GM12878 (cell line): ENCODE results near the gene MYO15A. TPM values are rescaled to one million over a fixed set of nuclear protein-coding genes. Genes with fewer than 3 reads are reported as not detected.

ENCODE experiments used
- CBX5 ChIP-seq: sonication (generic); IDR thresholded peaks from 2 replicates; pipeline ENCODE4 v1.6.1; 2016; ENCODE audit warnings: low read depth, moderate library complexity, mild to moderate bottlenecking, inconsistent platforms
- CEBPZ ChIP-seq: fragments of 150-350 bp; IDR thresholded peaks from 2 replicates; pipeline ENCODE4 v1.6.1; 2016; ENCODE audit warnings: low read depth, low read length
- CHD1 ChIP-seq: IDR thresholded peaks from 2 replicates; pipeline ENCODE4 v1.6.1; 2012; ENCODE audit warnings: low read depth, low read length, improper control_type of control experiment
- CTCF ChIP-seq, 3 experiments: IDR thresholded peaks in 2 of 3; conservative IDR thresholded peaks in 1 of 3; 2 replicates each; pipeline ENCODE4 v1.5.1; 2011; ENCODE audit warnings: low read depth in 3 of 3, low read length in 3 of 3, mild to moderate bottlenecking in 3 of 3, control low read depth in 2 of 3, moderate library complexity in 2 of 3, inconsistent platforms in 1 of 3, mixed read lengths in 1 of 3; ENCODE audit not compliant: control insufficient read depth in 2 of 3, insufficient read depth in 1 of 3; ENCODE audit errors: extremely low read depth in 1 of 3
- FOXK2 ChIP-seq: fragments of 450-650 bp; IDR thresholded peaks from 2 replicates; pipeline ENCODE4 v1.6.1; 2017; ENCODE audit warnings: mild to moderate bottlenecking, moderate library complexity
- MTA3 ChIP-seq: IDR thresholded peaks from 2 replicates; pipeline ENCODE4 v1.6.1; 2012; ENCODE audit warnings: low read length, inconsistent platforms, borderline replicate concordance
- MYB ChIP-seq: fragments of 150-350 bp; IDR thresholded peaks from 2 replicates; pipeline ENCODE4 v1.6.1; 2014; ENCODE audit warnings: mild to moderate bottlenecking, low read depth, low read length, borderline replicate concordance
- NFXL1 ChIP-seq: fragments of 450-650 bp; IDR thresholded peaks from 2 replicates; pipeline ENCODE4 v1.6.1; 2017; ENCODE audit warnings: antibody characterized with exemption, mild to moderate bottlenecking, borderline replicate concordance
- PKNOX1 ChIP-seq: fragments of 450-650 bp; IDR thresholded peaks from 2 replicates; pipeline ENCODE4 v1.6.1; 2016; ENCODE audit warnings: mild to moderate bottlenecking
- POLR2AphosphoS5 ChIP-seq: IDR thresholded peaks from 2 replicates; pipeline ENCODE4 v1.6.1; 2011; ENCODE audit warnings: mild to moderate bottlenecking, low read length, inconsistent platforms
- RAD21 ChIP-seq: IDR thresholded peaks from 2 replicates; pipeline ENCODE4 v1.6.1; 2011; ENCODE audit warnings: mild to moderate bottlenecking, low read depth, low read length, moderate library complexity; ENCODE audit not compliant: insufficient read depth
- STAT1 ChIP-seq: fragments of 450-650 bp; conservative IDR thresholded peaks from 2 replicates; pipeline ENCODE4 v1.6.1; 2014; ENCODE audit warnings: antibody characterized with exemption, mild to moderate bottlenecking
- TCF12 ChIP-seq: IDR thresholded peaks from 2 replicates; pipeline ENCODE4 v1.6.1; 2011; ENCODE audit warnings: low read depth, mild to moderate bottlenecking, low read length
- ZNF217 ChIP-seq: fragments of 450-650 bp; IDR thresholded peaks from 2 replicates; pipeline ENCODE4 v1.6.1; 2017; ENCODE audit warnings: antibody characterized with exemption, mild to moderate bottlenecking
- ZNF687 ChIP-seq: fragments of 450-650 bp; IDR thresholded peaks from 2 replicates; pipeline ENCODE4 v1.6.1; 2017; ENCODE audit warnings: mild to moderate bottlenecking, moderate library complexity
- ZSCAN29 ChIP-seq: fragments of 450-650 bp; IDR thresholded peaks from 2 replicates; pipeline ENCODE4 v1.6.1; 2017; ENCODE audit warnings: mild to moderate bottlenecking, moderate library complexity
- polyA plus RNA-seq, 11 experiments: library from polyadenylated mRNA; depleted of rRNA in 4 of 11; unstranded in 6 of 11; stranded (reverse) in 5 of 11; fragments of >200 nt; fragmentation: Nextera tagmentation in 4 of 11; fragmentation: Illumina TruSeq in 1 of 11; extraction: Ambion mirVana in 4 of 11; extraction: Trizol in 1 of 11; gene quantifications; 1 replicate in 1 of 11; 2 replicates in 10 of 11; pipeline versions ENCODE4 v1.2.1 to v1.2.3, GENCODE V29; 2011 to 2016; ENCODE audit warnings: inconsistent platforms in 2 of 11, missing spikeins in 2 of 11, low read depth in 1 of 11
- total RNA-seq, 4 experiments: library from RNA; depleted of rRNA in 3 of 4; stranded (reverse); fragments of >200 nt in 3 of 4; fragmentation: Illumina TruSeq in 1 of 4; extraction: Trizol in 1 of 4; gene quantifications; 2 replicates each; pipeline versions ENCODE4 v1.2.1 to v1.2.3, GENCODE V29; 2013 to 2021

MYO15A gene
- total and polyA plus RNA-seq, 10 of the 15 experiments (the other 5 are each of a cell fraction or from before 2014, with no cell fraction given): 0.03 to 0.77 (median 0.21) TPM; not detected in 4

GRCh38 chr17:18184143-18185031 lies 75.8 kb downstream of the MYO15A start (continued):
- TF ChIP-seq CTCF (IDR thresholded peaks at IDR 0.05 in 2 of 3, conservative IDR thresholded peaks at IDR 0.05 in 1 of 3; ENCODE audit: control insufficient read depth in 2 of 3, extremely low read depth in 1 of 3, insufficient read depth in 1 of 3, low read depth in 3 of 3, low read length in 3 of 3) (peak in 1 of 3 experiments; percentile 33; a peak in 2 of 6 replicates), TCF12 (no peak), ZNF217 (no peak), CBX5 (no peak), RAD21 (0 out of 2 replicates have a peak, but pooled peaks have one; percentile 21), ZNF687 (no peak), FOXK2 (no peak), STAT1 (no peak), MTA3 (no peak), PKNOX1 (no peak), ZSCAN29 (0 out of 2 replicates have a peak, but pooled peaks have one; percentile 38), CEBPZ (no peak), MYB (no peak), CHD1 (no peak), NFXL1 (0 out of 2 replicates have a peak, but pooled peaks have one; percentile 15), POLR2AphosphoS5 (0 out of 2 replicates have a peak, but pooled peaks have one; percentile 29)
